SH-SY5Y (cell line): ENCODE measurements around the gene ZCCHC18.

ENCODE experiments used
- GATA2 ChIP-seq: IDR thresholded peaks from 2 replicates; pipeline ENCODE4 v1.6.1; 2011; ENCODE audit warnings: mild to moderate bottlenecking, low read depth, low read length
- GATA3 ChIP-seq: IDR thresholded peaks from 2 replicates; pipeline ENCODE4 v1.6.1; 2011; ENCODE audit warnings: low read depth, mild to moderate bottlenecking, low read length, moderate library complexity

GRCh38 chrX:104098919-104099318 lies 13.4 kb upstream of the ZCCHC18 start:
- TF ChIP-seq GATA2 (no peak), GATA3 (no peak)
